WTC11 (cell line): ENCODE results near the gene BRME1. TPM values are rescaled to one million over a fixed set of nuclear protein-coding genes. Genes with fewer than 3 reads are reported as not detected.

Source experiments
- ATAC-seq: fragments of 200-7000 bp; cut with Tn5 transposase; 2 replicates; pipeline ENCODE4 v1.10.0; 2021; ENCODE audit warnings: mild to moderate bottlenecking, moderate library complexity
- CTCF ChIA-PET: fragments of 300-600 bp; sonication (Branson Sonifier 250); formaldehyde crosslinking; loops from one replicate; lab custom pipeline; 2021; ENCODE audit warnings: antibody characterized with exemption; lab: Charles Lee
- POLR2A ChIA-PET: fragments of 350-600 bp; sonication (Branson Sonifier 250); formaldehyde crosslinking; loops from one replicate; lab custom pipeline; 2021; ENCODE audit warnings: antibody characterized with exemption; lab: Charles Lee
- DNase-seq: peaks from one replicate; pipeline ENCODE4 v3.0.0; 2021; ENCODE audit warnings: low spot score
- H3K27ac Mint-ChIP-seq: 2 replicates; pipeline ENCODE4 v1.8.0; 2021; ENCODE audit warnings: mixed read lengths
- H3K27me3 Mint-ChIP-seq: 2 replicates; pipeline ENCODE4 v1.8.0; 2021; ENCODE audit warnings: low read depth, mild to moderate bottlenecking, moderate library complexity, mixed read lengths
- H3K36me3 Mint-ChIP-seq: 2 replicates; pipeline ENCODE4 v1.8.0; 2021; ENCODE audit warnings: mixed read lengths
- H3K4me1 Mint-ChIP-seq: 2 replicates; pipeline ENCODE4 v1.8.0; 2022; ENCODE audit warnings: mixed read lengths
- H3K4me3 Mint-ChIP-seq: 2 replicates; pipeline ENCODE4 v1.8.0; 2021; ENCODE audit warnings: mild to moderate bottlenecking, moderate library complexity, mixed read lengths
- H3K9me3 Mint-ChIP-seq: 2 replicates; pipeline ENCODE4 v1.8.0; 2021; ENCODE audit warnings: mixed read lengths
- ATF1 ChIP-seq: sonication (generic); formaldehyde crosslinking; IDR thresholded peaks from 2 replicates; pipeline ENCODE4 v1.8.1; 2023; ENCODE audit warnings: mild to moderate bottlenecking, moderate library complexity, missing genetic modification reagents
- ATF3 ChIP-seq: sonication (generic); formaldehyde crosslinking; conservative IDR thresholded peaks from 2 replicates; pipeline ENCODE4 v1.8.1; 2022; ENCODE audit warnings: mild to moderate bottlenecking, missing genetic modification reagents
- CBFB ChIP-seq: sonication (generic); formaldehyde crosslinking; IDR thresholded peaks from 2 replicates; pipeline ENCODE4 v1.8.1; 2022; ENCODE audit warnings: mild to moderate bottlenecking, low read depth, missing genetic modification reagents
- CREB1 ChIP-seq: sonication (generic); formaldehyde crosslinking; IDR thresholded peaks from 2 replicates; pipeline ENCODE4 v1.8.0; 2023; ENCODE audit warnings: mild to moderate bottlenecking, missing genetic modification reagents
- CREM ChIP-seq: sonication (generic); formaldehyde crosslinking; IDR thresholded peaks from 2 replicates; pipeline ENCODE4 v1.8.1; 2022; ENCODE audit warnings: mild to moderate bottlenecking, missing genetic modification reagents, moderate library complexity
- CTCF ChIP-seq: fragments of 200-600 bp; IDR thresholded peaks from 2 replicates; pipeline ENCODE4 v1.8.0; 2022; ENCODE audit warnings: antibody characterized with exemption
- ETV6 ChIP-seq: sonication (generic); formaldehyde crosslinking; IDR thresholded peaks from 2 replicates; pipeline ENCODE4 v1.8.1; 2022; ENCODE audit warnings: mild to moderate bottlenecking, missing genetic modification reagents
- FOXK1 ChIP-seq: sonication (generic); formaldehyde crosslinking; IDR thresholded peaks from 2 replicates; pipeline ENCODE4 v1.8.0; 2022; ENCODE audit warnings: mild to moderate bottlenecking, moderate library complexity, missing genetic modification reagents
- HMGA2 ChIP-seq: fragments of 250-450 bp; sonication (Bioruptor Pico); IDR thresholded peaks from 2 replicates; pipeline ENCODE4 v1.4.0; 2021; ENCODE audit warnings: mild to moderate bottlenecking, moderate library complexity
- HMGXB4 ChIP-seq: sonication (generic); formaldehyde crosslinking; IDR thresholded peaks from 2 replicates; pipeline ENCODE4 v1.8.1; 2023; ENCODE audit warnings: mild to moderate bottlenecking, moderate library complexity, missing genetic modification reagents
- IRF2 ChIP-seq: sonication (generic); formaldehyde crosslinking; IDR thresholded peaks from 2 replicates; pipeline ENCODE4 v1.8.0; 2022; ENCODE audit warnings: low read depth, missing genetic modification reagents, borderline replicate concordance
- MLX ChIP-seq: sonication (generic); formaldehyde crosslinking; IDR thresholded peaks from 2 replicates; pipeline ENCODE4 v1.8.1; 2023; ENCODE audit warnings: mild to moderate bottlenecking, missing genetic modification reagents, moderate library complexity
- MXD4 ChIP-seq: fragments of 250-450 bp; sonication (Bioruptor Pico); IDR thresholded peaks from 2 replicates; pipeline ENCODE4 v1.8.0; 2021; ENCODE audit warnings: mild to moderate bottlenecking, moderate library complexity, borderline replicate concordance
- NR2C2 ChIP-seq: sonication (generic); formaldehyde crosslinking; IDR thresholded peaks from 2 replicates; pipeline ENCODE4 v1.8.0; 2022; ENCODE audit warnings: mild to moderate bottlenecking, missing genetic modification reagents
- PRRX2 ChIP-seq: fragments of 250-450 bp; sonication (Bioruptor Pico); IDR thresholded peaks from 2 replicates; pipeline ENCODE4 v1.8.0; 2021; ENCODE audit warnings: mild to moderate bottlenecking
- RORB ChIP-seq: fragments of 250-450 bp; sonication (Bioruptor Pico); IDR thresholded peaks from 2 replicates; pipeline ENCODE4 v1.9.0; 2021; ENCODE audit warnings: mild to moderate bottlenecking
- SOX15 ChIP-seq: fragments of 250-450 bp; sonication (Bioruptor Pico); IDR thresholded peaks from 2 replicates; pipeline ENCODE4 v1.9.0; 2021; ENCODE audit warnings: mild to moderate bottlenecking
- SP1 ChIP-seq: sonication (generic); formaldehyde crosslinking; conservative IDR thresholded peaks from 2 replicates; pipeline ENCODE4 v1.8.1; 2022; ENCODE audit warnings: missing genetic modification reagents
- ZNF232 ChIP-seq: sonication (generic); formaldehyde crosslinking; IDR thresholded peaks from 2 replicates; pipeline ENCODE4 v1.8.0; 2022; ENCODE audit warnings: mild to moderate bottlenecking, missing genetic modification reagents
- ZNF512 ChIP-seq: sonication (generic); formaldehyde crosslinking; IDR thresholded peaks from 2 replicates; pipeline ENCODE4 v1.8.1; 2022; ENCODE audit warnings: missing genetic modification reagents, borderline replicate concordance
- ZNF532 ChIP-seq: fragments of 250-450 bp; sonication (Bioruptor Pico); IDR thresholded peaks from 2 replicates; pipeline ENCODE4 v1.9.0; 2021; ENCODE audit warnings: mild to moderate bottlenecking, borderline replicate concordance
- total RNA-seq: library from RNA; stranded (reverse); gene quantifications from 3 replicates; pipeline ENCODE4 v1.2.3, GENCODE V29; 2021

Gene BRME1
- total RNA-seq, 1 experiment from 2014 or later, result 5.0 TPM

GRCh38 chr19:13894552-13894951 is 11.4 kb downstream of the BRME1 start:
- DNase-seq, result no peak

GRCh38 chr19:13892870-13893269 is 13.0 kb downstream of the BRME1 start:
- H3K36me3 Mint-ChIP-seq, result no peaks in the 10 kb centered on the region
- H3K27ac Mint-ChIP-seq, result no peak overlapping the region
- no peaks in the 10 kb centered on the region for H3K4me1 Mint-ChIP-seq
- ChIA-PET CTCF (interaction anchor here (0.5 to 2.1 kb wide), 4 partner anchors 10 to 68 kb away, joined by 3 to 9 read pairs (median 4); no protein-coding TSS in a partner anchor), POLR2A (no interaction called here)
- ATAC-seq (no peak), DNase-seq (no peak)
- no peaks in the 10 kb centered on the region for H3K9me3 Mint-ChIP-seq
- no peak overlapping the region for H3K4me3 Mint-ChIP-seq
- H3K27me3 Mint-ChIP-seq, result no peaks in the 10 kb centered on the region
- TF ChIP-seq ZNF232 (no peak), CREB1 (no peak), ATF1 (no peak), MXD4 (CRISPR knock-in tag) (no peak), FOXK1 (CRISPR knock-in tag) (no peak), NR2C2 (no peak), ZNF512 (CRISPR knock-in tag) (no peak), HMGA2 (no peak), CTCF (no peak), MLX (no peak), ETV6 (CRISPR knock-in tag) (no peak), SOX15 (CRISPR knock-in tag) (no peak), HMGXB4 (CRISPR knock-in tag) (no peak), RORB (no peak), PRRX2 (CRISPR knock-in tag) (no peak), CBFB (CRISPR knock-in tag) (no peak)

More at GRCh38 chr19:13894552-13894951, 11.4 kb downstream of the BRME1 start:
- TF ChIP-seq ZNF532 (CRISPR knock-in tag) (no peak), ZNF232 (no peak), SP1 (CRISPR knock-in tag) (no peak), ATF3 (no peak), IRF2 (CRISPR knock-in tag) (no peak), CREM (no peak)
- TF ChIP-seq, all 79 proteins: peak for 0
- Mint-ChIP-seq H3K4me3 (no peak overlapping the region), H3K27ac (no peak overlapping the region), H3K4me1 (no peaks in the 10 kb centered on the region), H3K27me3 (no peaks in the 10 kb centered on the region), H3K9me3 (no peaks in the 10 kb centered on the region), H3K36me3 (no peaks in the 10 kb centered on the region)
- ChIA-PET CTCF (interaction anchor here (0.6 to 2.1 kb wide), 3 partner anchors 8 to 11 kb away, joined by 3 to 9 read pairs (median 4); no protein-coding TSS in a partner anchor), POLR2A (no interaction called here)
- no peak for ATAC-seq
